Cardiac muscle cell (in vitro differentiated cells and primary cell): ENCODE data around the gene PITPNC1. TPM values are rescaled to one million over a fixed set of nuclear protein-coding genes. Genes with fewer than 3 reads are reported as not detected.

Experiments
- DNase-seq, 2 donors: peaks; one replicate each; pipeline versions ENCODE4 v3.0.0 to v3.0.0-alpha.2; 2010 to 2017; ENCODE audit warnings: low read depth in 1 of 2, low spot score in 1 of 2
- H3K27ac ChIP-seq: fragments of 200-600 bp; sonication (generic); 2 replicates; pipeline ENCODE4 v1.5.1; 2016
- H3K27me3 ChIP-seq: fragments of 200-600 bp; sonication (generic); 2 replicates; pipeline ENCODE4 v1.6.0; 2016; ENCODE audit warnings: control low read depth
- H3K36me3 ChIP-seq: fragments of 200-600 bp; sonication (generic); 2 replicates; pipeline ENCODE4 v1.5.1; 2016; ENCODE audit warnings: control low read depth
- H3K4me1 ChIP-seq: fragments of 200-600 bp; sonication (generic); 2 replicates; pipeline ENCODE4 v1.8.1; 2017; ENCODE audit warnings: low read depth, mild to moderate bottlenecking, mixed run types
- H3K4me3 ChIP-seq: fragments of 200-600 bp; sonication (generic); 2 replicates; pipeline ENCODE4 v1.5.1; 2016; ENCODE audit warnings: mild to moderate bottlenecking
- H3K9me3 ChIP-seq: fragments of 200-600 bp; sonication (generic); 2 replicates; pipeline ENCODE4 v1.5.1; 2017; ENCODE audit warnings: low read depth, mild to moderate bottlenecking, control low read depth
- CTCF ChIP-seq: IDR thresholded peaks from 2 replicates; pipeline ENCODE4 v1.5.1; 2012; ENCODE audit warnings: low read depth, mild to moderate bottlenecking, low read length
- polyA plus RNA-seq: library from polyadenylated mRNA; unstranded; fragments of >200 nt; fragmentation: Nextera tagmentation; extraction: Ambion mirVana; gene quantifications from 2 replicates; pipeline ENCODE4 v1.2.1, GENCODE V29; 2016
- total RNA-seq: library from RNA; depleted of rRNA; stranded (reverse); fragments of >200 nt; gene quantifications from 2 replicates; pipeline ENCODE4 v1.2.3, GENCODE V29; 2016

PITPNC1 gene
- total and polyA plus RNA-seq, 2 experiments from 2014 or later: 4.8 to 5.7 TPM

DNA sequence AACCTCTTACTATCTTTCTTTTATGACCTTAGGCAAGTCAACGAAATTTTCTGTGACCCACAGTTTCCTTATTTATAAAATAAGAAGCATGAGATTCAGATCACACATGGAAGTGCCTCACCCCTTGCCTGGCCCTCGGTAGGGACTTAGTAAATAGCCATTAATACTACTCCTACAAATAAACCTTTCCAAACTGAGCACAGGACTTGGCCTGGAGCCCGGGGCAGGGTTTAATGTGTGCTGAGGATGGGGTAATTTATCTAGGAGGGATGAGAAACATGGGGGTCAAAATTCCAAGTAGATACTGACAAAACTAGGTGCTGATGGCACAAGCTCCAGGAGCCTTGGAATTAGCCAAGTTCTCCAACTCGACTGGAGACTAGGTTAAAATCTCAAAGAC lies 35.0 kb downstream of the PITPNC1 start:
- Histone ChIP-seq H3K4me1 (no peaks in the 10 kb centered on the region), H3K27ac (no peak overlapping the region), H3K9me3 (no peaks in the 10 kb centered on the region), H3K4me3 (no peak overlapping the region), H3K27me3 (no peaks in the 10 kb centered on the region), H3K36me3 (no peaks in the 10 kb centered on the region)
- no peak for DNase-seq
- TF ChIP-seq CTCF: no peak

- no peaks in the 10 kb centered on the region for H3K4me1 ChIP-seq
- no peaks in the 10 kb centered on the region for H3K9me3 ChIP-seq
- no peaks in the 10 kb centered on the region for H3K36me3 ChIP-seq
- H3K27ac ChIP-seq: no peak overlapping the region
- no peak for TF ChIP-seq CTCF
- no peaks in the 10 kb centered on the region for H3K27me3 ChIP-seq
- DNase-seq: no peak
- no peak overlapping the region for H3K4me3 ChIP-seq
Measured at GRCh38 chr17:67412941-67413340, 35.9 kb downstream of the PITPNC1 start.

- Histone ChIP-seq H3K4me3 (no peak overlapping the region), H3K4me1 (no peaks in the 10 kb centered on the region), H3K36me3 (no peaks in the 10 kb centered on the region), H3K9me3 (no peaks in the 10 kb centered on the region), H3K27ac (no peak overlapping the region), H3K27me3 (no peaks in the 10 kb centered on the region)
- no peak for TF ChIP-seq CTCF
- no peak for DNase-seq
Measured at GRCh38 chr17:67413388-67413787, 36.3 kb downstream of the PITPNC1 start.

- Histone ChIP-seq H3K36me3 (no peaks in the 10 kb centered on the region), H3K27me3 (no peaks in the 10 kb centered on the region), H3K9me3 (no peaks in the 10 kb centered on the region), H3K4me3 (no peak overlapping the region), H3K4me1 (no peaks in the 10 kb centered on the region), H3K27ac (no peak overlapping the region)
- no peak for DNase-seq
- TF ChIP-seq CTCF: no peak
Measured at GRCh38 chr17:67414130-67414529, 37.0 kb downstream of the PITPNC1 start.

- no peak for DNase-seq
- H3K27ac ChIP-seq: no peak overlapping the region
- no peak for TF ChIP-seq CTCF
- no peaks in the 10 kb centered on the region for H3K4me1 ChIP-seq
- no peaks in the 10 kb centered on the region for H3K9me3 ChIP-seq
- no peak overlapping the region for H3K4me3 ChIP-seq
- no peaks in the 10 kb centered on the region for H3K27me3 ChIP-seq
- H3K36me3 ChIP-seq: no peaks in the 10 kb centered on the region
Measured at GRCh38 chr17:67414559-67414958, 37.5 kb downstream of the PITPNC1 start.

DNA sequence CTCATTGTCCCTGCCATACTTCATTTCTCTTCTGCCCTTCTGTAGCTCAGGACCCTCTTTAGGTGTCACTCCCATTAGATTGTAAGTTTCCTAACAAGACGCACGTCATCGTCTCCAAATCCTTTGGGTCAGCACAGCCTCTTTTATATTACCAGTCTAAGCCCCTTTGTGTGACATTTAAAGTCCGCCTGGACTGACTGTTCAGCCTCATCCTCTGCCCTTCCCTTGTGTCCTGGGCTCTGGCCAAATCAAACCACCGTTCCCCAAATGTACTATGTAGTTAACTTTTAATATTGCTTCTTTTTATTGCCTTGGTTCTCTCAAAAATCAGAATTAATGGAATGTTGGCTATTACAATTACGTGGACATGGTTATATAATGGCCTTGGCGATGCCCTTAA lies 38.2 kb downstream of the PITPNC1 start:
- Histone ChIP-seq H3K4me3 (no peak overlapping the region), H3K27ac (no peak overlapping the region), H3K9me3 (no peaks in the 10 kb centered on the region), H3K36me3 (no peaks in the 10 kb centered on the region), H3K27me3 (no peaks in the 10 kb centered on the region), H3K4me1 (no peaks in the 10 kb centered on the region)
- no peak for DNase-seq
- no peak for TF ChIP-seq CTCF
